ENCODE data around the gene PRRX1. TPM values are rescaled to one million over a fixed set of nuclear protein-coding genes. Genes with fewer than 3 reads are reported as not detected.

Gene PRRX1
- total and polyA plus RNA-seq, 12 donors: 23.0 to 113 (median 97.7) TPM

GRCh38 chr1:170701962-170702361, 38.0 kb downstream of the PRRX1 start:
- 87 to 92% methylated on average over 12 of the region's 12 CpGs for WGBS, 2 donors
- DNase-seq (no peak), ATAC-seq (no peak)
- Histone ChIP-seq H3K27ac (peak overlapping the region in 1 of 10 donors; percentile 6), H3K9me3 (no peaks in the 10 kb centered on the region), H3K27me3 (no peaks in the 10 kb centered on the region), H3K36me3 (no peaks in the 10 kb centered on the region), H3K4me1 (peaks cover 7 to 49% (median 41%) of the 10 kb centered on the region in 9 donors), H3K4me3 (no peak overlapping the region)
- no peak for TF ChIP-seq CTCF (IDR thresholded peaks at IDR 0.05)
- intact Hi-C loops (cut with DNase I): no loop called here

GRCh38 chr1:170703591-170703990, 39.7 kb downstream of the PRRX1 start:
- ATAC-seq: no peak
- no peaks in the 10 kb centered on the region for H3K27me3 ChIP-seq
- H3K9me3 ChIP-seq: no peaks in the 10 kb centered on the region
- 70 to 83% methylated on average over 2 of the region's 2 CpGs for WGBS, 2 donors
- DNase-seq: no peak
- H3K4me1 ChIP-seq: peaks cover 7 to 51% (median 37%) of the 10 kb centered on the region in 9 donors
- no peak overlapping the region for H3K4me3 ChIP-seq
- no peak for TF ChIP-seq CTCF (IDR thresholded peaks at IDR 0.05)
- H3K36me3 ChIP-seq: no peaks in the 10 kb centered on the region
- H3K27ac ChIP-seq: no peak overlapping the region
- intact Hi-C loops (cut with DNase I): no loop called here

- no peak for ATAC-seq
- WGBS, 2 donors: 90 to 93% methylated on average over 3 of the region's 3 CpGs
- no peak for TF ChIP-seq CTCF (IDR thresholded peaks at IDR 0.05)
- Histone ChIP-seq H3K27ac (no peak overlapping the region), H3K27me3 (no peaks in the 10 kb centered on the region), H3K4me3 (no peak overlapping the region), H3K4me1 (peaks cover 4 to 47% (median 34%) of the 10 kb centered on the region in 9 donors), H3K36me3 (no peaks in the 10 kb centered on the region), H3K9me3 (no peaks in the 10 kb centered on the region)
- no peak for DNase-seq
- intact Hi-C loops (cut with DNase I): no loop called here
These were observed 40.3 kb downstream of the PRRX1 start for GRCh38 chr1:170704256-170704655.

GRCh38 chr1:170705981-170706380, 42.0 kb downstream of the PRRX1 start:
- DNase-seq (no peak), ATAC-seq (no peak)
- Histone ChIP-seq H3K36me3 (no peaks in the 10 kb centered on the region), H3K27me3 (no peaks in the 10 kb centered on the region), H3K27ac (no peak overlapping the region), H3K4me3 (no peak overlapping the region), H3K4me1 (peaks cover 0 to 30% (median 19%) of the 10 kb centered on the region in 9 donors), H3K9me3 (no peaks in the 10 kb centered on the region)
- intact Hi-C loops (cut with DNase I): no loop called here
- no peak for TF ChIP-seq CTCF (IDR thresholded peaks at IDR 0.05)

Measured in heart right ventricle (tissue), 16 donors.